Measurements from ENCODE around the gene DMD.

DMD gene

DNA sequence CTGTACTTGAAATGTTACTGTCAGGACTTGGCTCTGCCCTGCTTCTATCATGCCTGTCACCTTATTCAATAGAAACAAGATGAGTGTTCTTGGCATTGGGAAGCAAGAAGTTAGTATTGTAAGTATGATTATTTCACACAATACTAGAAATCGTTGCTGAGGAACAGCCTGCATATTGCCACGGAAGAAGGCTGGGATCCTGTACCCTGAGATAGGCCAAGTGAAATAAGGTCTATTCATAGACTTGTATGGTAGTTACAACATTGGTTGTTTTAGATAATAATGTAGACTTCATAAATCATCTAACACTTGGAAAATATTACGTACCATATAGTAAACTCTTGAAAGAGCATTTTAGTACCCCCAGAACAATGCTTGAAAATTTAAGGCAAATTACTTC is 215.9 kb downstream of the DMD start:
- Histone ChIP-seq H3K4me3 (no peak overlapping the region), H3K9me3 (no peaks in the 10 kb centered on the region), H3K27ac (no peak overlapping the region), H3K36me3 (no peaks in the 10 kb centered on the region), H4K20me1 (no peaks in the 10 kb centered on the region), H3K9ac (no peak overlapping the region), H3K27me3 (peaks cover 75% of the 10 kb centered on the region), H3K4me2 (no peak overlapping the region), H3K4me1 (no peaks in the 10 kb centered on the region)
- TF ChIP-seq Cebpa-rat (IDR thresholded peaks at IDR 0.05) = no peak

DNA sequence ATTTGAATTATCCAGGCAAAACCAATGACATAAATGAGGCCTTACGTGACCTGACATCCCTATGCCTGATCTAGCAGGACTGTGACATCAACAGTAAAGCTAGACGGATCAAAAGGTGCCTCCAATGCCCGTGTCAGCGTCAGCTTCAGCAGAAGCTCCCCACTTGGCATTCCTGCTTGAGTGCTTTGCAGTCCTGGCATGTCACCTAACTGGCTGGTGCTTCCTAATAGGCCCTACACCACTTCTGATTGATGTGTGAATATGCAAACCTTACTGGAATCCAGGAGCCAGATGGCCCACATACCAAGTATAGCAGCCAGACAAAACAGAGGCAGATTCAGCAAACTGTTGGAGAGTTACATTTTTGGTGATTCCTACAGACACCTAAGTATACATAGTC is 224.2 kb downstream of the DMD start:
- H3K27me3 ChIP-seq = peaks cover 78% of the 10 kb centered on the region
- H3K4me2 ChIP-seq = no peak overlapping the region
- TF ChIP-seq Cebpa-rat (IDR thresholded peaks at IDR 0.05) = no peak
- H3K9me3 ChIP-seq = no peaks in the 10 kb centered on the region
- H3K9ac ChIP-seq = no peak overlapping the region
- no peak overlapping the region for H3K27ac ChIP-seq
- no peaks in the 10 kb centered on the region; the same call in 1 of the 2 replicates for H4K20me1 ChIP-seq
- no peak overlapping the region for H3K4me3 ChIP-seq
- no peaks in the 10 kb centered on the region for H3K4me1 ChIP-seq
- H3K36me3 ChIP-seq = no peaks in the 10 kb centered on the region

DNA sequence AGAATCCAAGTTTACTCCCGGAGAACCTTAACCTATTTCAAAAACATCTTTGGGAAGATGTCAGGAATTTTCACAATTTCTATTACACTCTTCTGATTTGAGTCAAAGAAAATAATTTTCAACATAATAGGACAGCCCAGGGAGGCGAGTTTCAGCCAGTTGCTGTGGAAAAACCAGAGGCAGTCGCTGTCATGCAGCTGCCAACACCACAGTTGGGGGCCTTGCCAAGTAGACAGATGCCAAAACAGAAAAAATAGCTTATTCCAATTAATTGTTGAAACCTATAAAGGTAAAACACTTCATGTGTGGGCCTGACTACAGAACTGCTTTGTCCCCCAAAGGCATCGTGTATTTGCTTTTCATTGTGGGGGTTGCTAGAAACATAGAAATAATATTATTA is 225.8 kb downstream of the DMD start:
- Histone ChIP-seq H3K9ac (no peak overlapping the region), H3K36me3 (no peaks in the 10 kb centered on the region)
- no peak for TF ChIP-seq Cebpa-rat (IDR thresholded peaks at IDR 0.05)

DNA sequence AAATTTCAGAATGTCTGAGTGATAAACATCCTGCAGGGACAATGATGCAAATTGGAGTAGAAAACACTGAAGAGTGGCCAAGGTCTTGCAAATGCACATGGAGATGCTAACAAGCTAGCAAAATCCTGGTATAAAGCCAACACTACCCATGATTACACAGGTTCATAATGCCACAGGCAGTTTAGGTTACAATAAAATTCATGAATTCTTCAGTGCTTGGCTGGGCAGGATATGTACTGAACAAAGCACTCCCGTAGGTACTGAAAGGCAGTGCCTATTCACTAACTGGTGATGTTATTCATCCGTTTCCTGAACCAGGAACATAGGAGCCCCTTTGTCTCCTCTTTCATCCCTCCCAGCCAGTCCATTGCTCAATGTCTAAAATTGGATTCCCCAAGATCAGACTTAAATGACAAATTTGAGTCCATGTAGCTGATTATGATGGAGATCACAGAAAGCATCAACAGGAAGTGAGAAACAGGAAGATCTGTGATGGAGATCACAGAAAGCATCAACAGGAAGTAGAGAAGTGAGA is 244.5 kb downstream of the DMD start:
- Histone ChIP-seq H3K9ac (no peak overlapping the region), H3K4me2 (no peak overlapping the region), H3K9me3 (no peaks in the 10 kb centered on the region), H3K4me1 (no peaks in the 10 kb centered on the region), H3K27me3 (peaks cover 55% of the 10 kb centered on the region), H3K4me3 (no peak overlapping the region), H4K20me1 (no peaks in the 10 kb centered on the region), H3K36me3 (no peaks in the 10 kb centered on the region), H3K27ac (no peak overlapping the region)
- TF ChIP-seq Cebpa-rat (IDR thresholded peaks at IDR 0.05) = no peak

More for the DNA sequence above, 225.8 kb downstream of the DMD start:
- Histone ChIP-seq H4K20me1 (no peaks in the 10 kb centered on the region; the same call in 1 of the 2 replicates), H3K4me1 (no peaks in the 10 kb centered on the region), H3K27me3 (peaks cover 78% of the 10 kb centered on the region), H3K27ac (no peak overlapping the region), H3K9me3 (no peaks in the 10 kb centered on the region), H3K4me3 (no peak overlapping the region), H3K4me2 (no peak overlapping the region)

DNA sequence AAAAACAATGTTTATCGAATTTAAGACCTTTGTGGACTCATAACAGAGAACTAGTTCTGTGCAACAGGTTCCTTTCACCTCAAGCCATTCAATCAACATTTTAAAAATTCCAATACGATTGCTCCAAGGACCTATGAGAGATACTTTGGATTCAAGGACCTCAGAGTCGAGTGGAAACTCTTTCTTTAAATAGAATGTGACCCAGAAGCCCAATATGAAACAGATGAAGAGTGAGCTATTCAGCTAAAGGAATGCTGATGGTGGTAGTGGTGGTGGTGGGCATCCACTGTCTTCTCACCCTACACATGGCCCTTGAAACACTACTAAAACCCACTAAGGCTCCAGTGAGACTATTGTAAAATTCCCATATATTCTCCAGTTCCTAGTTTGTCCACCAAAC is 257.2 kb downstream of the DMD start:
- Histone ChIP-seq H3K27ac (no peak overlapping the region), H3K9ac (no peak overlapping the region), H3K4me2 (no peak overlapping the region), H3K4me1 (no peaks in the 10 kb centered on the region), H3K4me3 (no peak overlapping the region), H4K20me1 (no peaks in the 10 kb centered on the region), H3K27me3 (peaks cover 76% of the 10 kb centered on the region), H3K36me3 (no peaks in the 10 kb centered on the region), H3K9me3 (no peaks in the 10 kb centered on the region)
- no peak for TF ChIP-seq Cebpa-rat (IDR thresholded peaks at IDR 0.05)

DNA sequence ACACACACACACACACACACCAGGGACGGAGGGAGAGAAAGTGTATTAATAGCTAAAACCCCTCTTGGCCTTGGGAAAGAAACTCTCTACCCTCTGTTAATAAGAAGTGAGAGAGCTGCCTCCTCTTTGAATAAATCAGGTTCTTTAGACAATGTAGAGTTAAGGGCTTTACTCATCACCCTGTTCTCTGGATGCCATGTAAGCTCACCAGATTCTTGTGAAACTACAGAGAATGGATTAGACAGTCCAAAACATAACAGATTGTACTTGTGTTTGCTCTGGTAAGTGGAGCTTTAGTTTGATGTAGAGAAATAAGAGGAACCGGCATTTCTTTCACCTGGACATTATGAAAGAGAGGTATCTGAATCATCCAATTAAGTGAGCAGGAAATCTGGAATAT is 263.2 kb downstream of the DMD start:
- Histone ChIP-seq H3K4me2 (no peak overlapping the region), H3K9me3 (no peaks in the 10 kb centered on the region), H3K9ac (no peak overlapping the region), H4K20me1 (peaks cover 9% of the 10 kb centered on the region; the same call in 1 of the 2 replicates), H3K36me3 (no peaks in the 10 kb centered on the region), H3K4me3 (no peak overlapping the region), H3K27me3 (peaks cover 89% of the 10 kb centered on the region), H3K4me1 (no peaks in the 10 kb centered on the region), H3K27ac (no peak overlapping the region)
- no peak for TF ChIP-seq Cebpa-rat (IDR thresholded peaks at IDR 0.05)

DNA sequence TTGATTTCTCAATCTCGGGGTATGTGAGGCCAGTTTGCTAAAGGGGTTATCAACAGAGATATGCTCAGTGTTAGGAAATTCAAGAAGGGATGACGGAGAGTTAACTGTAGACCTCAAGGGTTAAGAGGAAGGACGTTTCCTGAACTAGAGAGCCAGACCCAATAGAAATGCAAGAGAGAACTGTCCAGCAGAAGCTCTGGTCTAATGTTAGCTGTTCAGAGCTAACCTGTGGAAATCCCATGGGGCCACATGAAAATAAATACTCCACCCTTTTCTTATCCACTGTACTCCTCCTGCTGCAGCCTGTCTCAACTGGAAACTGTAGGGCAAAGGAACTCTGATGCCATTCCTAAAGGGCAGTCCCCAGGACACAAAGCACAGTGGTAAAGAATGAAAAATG is 274.3 kb downstream of the DMD start:
- Histone ChIP-seq H3K36me3 (no peaks in the 10 kb centered on the region), H4K20me1 (no peaks in the 10 kb centered on the region), H3K9ac (no peak overlapping the region), H3K27me3 (peaks cover 96% of the 10 kb centered on the region), H3K27ac (no peak overlapping the region), H3K4me2 (no peak overlapping the region), H3K4me1 (no peaks in the 10 kb centered on the region), H3K4me3 (no peak overlapping the region), H3K9me3 (no peaks in the 10 kb centered on the region)
- TF ChIP-seq Cebpa-rat (IDR thresholded peaks at IDR 0.05) = no peak

DNA sequence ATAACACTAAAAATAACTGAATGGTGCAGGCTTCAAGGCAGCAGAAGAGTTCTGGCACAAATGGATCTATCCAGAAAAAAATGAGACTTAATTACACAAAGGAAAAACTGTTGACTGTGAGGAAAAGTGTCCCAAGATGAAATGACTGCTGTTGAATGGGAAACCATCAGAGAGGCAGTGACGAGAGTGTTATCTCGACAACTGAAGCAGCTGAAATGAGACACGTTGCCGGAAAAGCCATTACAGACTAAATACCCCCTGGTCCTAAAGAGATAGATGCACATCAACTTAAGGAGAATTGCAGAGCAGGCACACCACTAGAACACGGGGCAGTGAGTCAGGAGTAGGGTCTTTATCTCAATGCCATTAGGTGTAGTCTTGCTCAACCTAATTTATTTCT is 277.8 kb downstream of the DMD start:
- Histone ChIP-seq H3K4me1 (no peaks in the 10 kb centered on the region), H3K4me3 (no peak overlapping the region), H3K4me2 (no peak overlapping the region), H3K9ac (no peak overlapping the region), H3K36me3 (no peaks in the 10 kb centered on the region), H3K27me3 (peaks cover 92% of the 10 kb centered on the region), H4K20me1 (no peaks in the 10 kb centered on the region), H3K9me3 (no peaks in the 10 kb centered on the region), H3K27ac (no peak overlapping the region)
- TF ChIP-seq Cebpa-rat (IDR thresholded peaks at IDR 0.05) = no peak

DNA sequence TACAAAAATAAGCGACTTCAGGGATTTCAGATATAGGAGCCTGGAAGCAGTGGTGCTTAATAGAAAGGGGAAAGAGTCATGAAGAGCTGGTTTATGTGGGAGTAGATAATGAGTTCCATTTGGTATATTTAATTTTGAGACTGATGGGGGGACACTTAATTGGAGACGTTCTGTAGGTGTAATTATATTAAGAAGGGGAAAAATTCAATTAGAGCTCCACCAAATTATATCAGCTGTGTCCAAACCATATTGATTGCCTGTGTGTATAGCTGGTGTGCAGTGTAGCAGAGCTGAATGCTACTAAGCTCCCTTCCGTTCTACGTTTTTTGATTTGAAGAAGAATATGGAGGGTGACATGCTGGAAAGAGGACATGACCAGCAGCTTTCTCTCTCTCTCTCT is 282.3 kb downstream of the DMD start:
- Histone ChIP-seq H3K4me3 (no peak overlapping the region), H3K4me1 (no peaks in the 10 kb centered on the region), H3K36me3 (no peaks in the 10 kb centered on the region), H3K9ac (no peak overlapping the region), H3K4me2 (no peak overlapping the region), H3K27me3 (peaks cover 83% of the 10 kb centered on the region), H3K27ac (no peak overlapping the region), H4K20me1 (no peaks in the 10 kb centered on the region), H3K9me3 (no peaks in the 10 kb centered on the region)
- TF ChIP-seq Cebpa-rat (IDR thresholded peaks at IDR 0.05) = no peak

DNA sequence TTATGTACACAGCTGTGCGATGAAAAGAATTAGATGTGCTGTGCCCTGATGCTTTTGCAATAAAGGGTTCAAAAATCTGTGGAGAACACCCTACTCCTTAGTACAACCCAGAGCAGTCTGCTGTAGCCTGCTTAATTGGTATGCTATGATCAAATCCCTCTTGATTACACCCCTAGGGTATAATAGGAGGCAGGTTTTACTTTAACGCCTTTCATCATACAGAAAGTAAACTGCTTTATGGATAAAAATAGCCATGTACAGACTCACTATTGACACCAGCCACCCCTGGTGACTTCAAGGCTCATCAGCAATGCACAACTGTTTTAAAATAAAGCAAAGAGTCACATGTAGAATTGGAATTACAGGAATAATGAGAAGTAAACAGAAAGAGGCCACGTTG is 315.3 kb downstream of the DMD start:
- peaks cover 88% of the 10 kb centered on the region for H3K27me3 ChIP-seq
- H3K9ac ChIP-seq = no peak overlapping the region
- no peak overlapping the region for H3K27ac ChIP-seq
- no peaks in the 10 kb centered on the region for H4K20me1 ChIP-seq
- 0 out of 2 replicates have a peak, but pooled peaks cover 5% of the 10 kb centered on the region for H3K9me3 ChIP-seq
- no peaks in the 10 kb centered on the region for H3K4me1 ChIP-seq
- H3K4me2 ChIP-seq = no peak overlapping the region
- H3K36me3 ChIP-seq = no peaks in the 10 kb centered on the region
- no peak overlapping the region for H3K4me3 ChIP-seq
- no peak for TF ChIP-seq Cebpa-rat (IDR thresholded peaks at IDR 0.05)

DNA sequence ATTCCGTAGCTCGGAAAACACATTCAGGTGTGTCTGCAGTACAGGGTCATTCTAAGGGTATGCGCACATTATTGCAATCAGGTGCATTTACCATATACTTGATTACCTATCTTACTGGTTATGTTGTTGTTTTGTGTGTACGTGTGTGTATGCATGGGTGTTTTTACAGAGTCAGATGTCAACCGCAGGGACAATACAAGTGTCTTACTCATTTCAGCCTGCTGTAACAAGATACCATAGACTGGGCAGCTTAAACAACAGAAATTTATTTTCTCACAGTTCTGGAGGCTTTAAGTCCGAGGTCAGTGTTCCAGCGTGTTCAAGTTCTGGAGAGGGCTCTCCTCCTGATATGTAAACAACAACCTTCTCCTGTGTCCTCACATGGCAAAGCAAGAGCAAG is 316.7 kb downstream of the DMD start:
- Histone ChIP-seq H4K20me1 (no peaks in the 10 kb centered on the region), H3K9ac (no peak overlapping the region), H3K27ac (no peak overlapping the region), H3K36me3 (no peaks in the 10 kb centered on the region), H3K4me2 (no peak overlapping the region), H3K9me3 (0 out of 2 replicates have a peak, but pooled peaks cover 5% of the 10 kb centered on the region), H3K27me3 (peaks cover 92% of the 10 kb centered on the region), H3K4me3 (no peak overlapping the region), H3K4me1 (no peaks in the 10 kb centered on the region)
- no peak for TF ChIP-seq Cebpa-rat (IDR thresholded peaks at IDR 0.05)
